Chondrocyte (in vitro differentiated cells): ENCODE measurements around the gene DYNLT1. TPM values are rescaled to one million over a fixed set of nuclear protein-coding genes. Genes with fewer than 3 reads are reported as not detected.
"Not testable (repeated sequence)": the region's sequence is repeated elsewhere in the genome, so short reads cannot be mapped to it uniquely, and the experiment has no call there.

Experiments used
- DNase-seq: peaks from one replicate; pipeline ENCODE4 v3.0.0; 2021; ENCODE audit warnings: mixed read lengths, low spot score
- H3K27ac Mint-ChIP-seq: one replicate; pipeline ENCODE4 v1.8.0; 2021; ENCODE audit warnings: mild to moderate bottlenecking, moderate library complexity, mixed read lengths; ENCODE audit not compliant: unreplicated experiment
- H3K27me3 Mint-ChIP-seq: 2 replicates; pipeline ENCODE4 v1.8.0; 2021; ENCODE audit warnings: low read depth, mixed read lengths
- H3K36me3 Mint-ChIP-seq: 2 replicates; pipeline ENCODE4 v1.8.0; 2021; ENCODE audit warnings: low read depth, mixed read lengths
- H3K4me1 Mint-ChIP-seq: 2 replicates; pipeline ENCODE4 v1.8.0; 2021; ENCODE audit warnings: low read depth, mild to moderate bottlenecking, mixed read lengths
- H3K4me3 Mint-ChIP-seq: one replicate; pipeline ENCODE4 v1.8.0; 2021; ENCODE audit warnings: mild to moderate bottlenecking, moderate library complexity, mixed read lengths; ENCODE audit not compliant: unreplicated experiment
- H3K9me3 Mint-ChIP-seq: 2 replicates; pipeline ENCODE4 v1.8.0; 2021; ENCODE audit warnings: low read depth, mixed read lengths
- total RNA-seq: library from RNA; stranded (reverse); gene quantifications from 3 replicates; pipeline ENCODE4 v1.2.1, GENCODE V29; 2021
- TF ChIP-seq, protein P1 (sequence below): fragments of 200-600 bp; sonication (generic); IDR thresholded peaks from 2 replicates; pipeline ENCODE4 v1.5.0; 2021; ENCODE audit warnings: antibody characterized with exemption, mild to moderate bottlenecking, moderate library complexity

DYNLT1 gene
- total RNA-seq, 1 donor from 2014 or later = 171 TPM

DNA sequence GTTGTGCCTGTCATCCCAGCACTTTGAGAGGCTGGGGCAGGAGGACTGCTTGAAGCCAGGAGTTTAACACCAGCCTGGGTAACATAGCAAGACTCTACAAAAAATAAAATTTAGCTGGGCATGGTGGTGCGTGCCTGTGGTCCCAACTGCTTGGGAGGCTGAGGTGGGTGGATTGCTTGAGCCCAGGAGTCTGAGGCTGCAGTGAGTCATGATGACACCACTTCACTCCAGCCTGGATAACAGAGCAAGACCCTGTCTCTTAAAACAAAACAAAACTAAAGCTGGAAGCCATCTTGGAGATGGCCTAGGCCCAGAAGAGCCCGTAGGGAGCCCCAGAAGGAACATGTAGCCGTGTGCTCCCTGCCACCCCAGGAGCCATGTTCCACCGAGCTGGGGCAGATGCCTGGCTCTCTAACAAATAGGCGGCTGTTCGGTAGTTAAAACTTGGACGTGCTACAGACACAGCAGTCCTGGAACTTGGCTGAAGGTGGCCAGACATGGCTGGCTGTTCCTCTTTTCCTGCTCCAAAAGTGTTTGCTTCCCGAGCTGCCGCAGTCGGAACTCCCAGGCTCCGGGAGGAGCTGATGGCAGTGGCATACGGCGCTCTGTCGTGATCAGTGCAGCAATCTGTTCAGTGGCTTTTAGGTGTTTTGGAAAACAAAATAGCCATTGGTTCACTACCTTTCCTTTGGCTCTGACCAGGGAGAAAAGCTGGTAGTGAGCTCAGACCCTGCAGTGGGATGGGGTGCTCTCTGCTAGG, 37.0 kb downstream of the DYNLT1 start:
- TF ChIP-seq, protein P1, sequence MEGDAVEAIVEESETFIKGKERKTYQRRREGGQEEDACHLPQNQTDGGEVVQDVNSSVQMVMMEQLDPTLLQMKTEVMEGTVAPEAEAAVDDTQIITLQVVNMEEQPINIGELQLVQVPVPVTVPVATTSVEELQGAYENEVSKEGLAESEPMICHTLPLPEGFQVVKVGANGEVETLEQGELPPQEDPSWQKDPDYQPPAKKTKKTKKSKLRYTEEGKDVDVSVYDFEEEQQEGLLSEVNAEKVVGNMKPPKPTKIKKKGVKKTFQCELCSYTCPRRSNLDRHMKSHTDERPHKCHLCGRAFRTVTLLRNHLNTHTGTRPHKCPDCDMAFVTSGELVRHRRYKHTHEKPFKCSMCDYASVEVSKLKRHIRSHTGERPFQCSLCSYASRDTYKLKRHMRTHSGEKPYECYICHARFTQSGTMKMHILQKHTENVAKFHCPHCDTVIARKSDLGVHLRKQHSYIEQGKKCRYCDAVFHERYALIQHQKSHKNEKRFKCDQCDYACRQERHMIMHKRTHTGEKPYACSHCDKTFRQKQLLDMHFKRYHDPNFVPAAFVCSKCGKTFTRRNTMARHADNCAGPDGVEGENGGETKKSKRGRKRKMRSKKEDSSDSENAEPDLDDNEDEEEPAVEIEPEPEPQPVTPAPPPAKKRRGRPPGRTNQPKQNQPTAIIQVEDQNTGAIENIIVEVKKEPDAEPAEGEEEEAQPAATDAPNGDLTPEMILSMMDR = no peak
- peaks cover 18% of the 10 kb centered on the region for H3K36me3 Mint-ChIP-seq
- H3K9me3 Mint-ChIP-seq = no peaks in the 10 kb centered on the region
- no peaks in the 10 kb centered on the region for H3K27me3 Mint-ChIP-seq
- DNase-seq = no peak
- no peak overlapping the region for H3K4me3 Mint-ChIP-seq
- peaks cover 3% of the 10 kb centered on the region for H3K4me1 Mint-ChIP-seq
- no peak overlapping the region for H3K27ac Mint-ChIP-seq

GRCh38 chr6:158606935-158607334, 37.6 kb downstream of the DYNLT1 start:
- H3K36me3 Mint-ChIP-seq = peaks cover 18% of the 10 kb centered on the region
- DNase-seq = no peak
- no peak overlapping the region for H3K4me3 Mint-ChIP-seq
- H3K4me1 Mint-ChIP-seq = peaks cover 3% of the 10 kb centered on the region
- H3K27me3 Mint-ChIP-seq = no peaks in the 10 kb centered on the region
- no peak overlapping the region for H3K27ac Mint-ChIP-seq
- H3K9me3 Mint-ChIP-seq = no peaks in the 10 kb centered on the region
- TF ChIP-seq, protein P1 = no peak

GRCh38 chr6:158606011-158606410, 38.5 kb downstream of the DYNLT1 start:
- H3K27ac Mint-ChIP-seq, H3K4me3 Mint-ChIP-seq, H3K4me1 Mint-ChIP-seq, DNase-seq, H3K9me3 Mint-ChIP-seq, H3K27me3 Mint-ChIP-seq: not testable (repeated sequence)
- H3K36me3 Mint-ChIP-seq = peaks cover 15% of the 10 kb centered on the region

DNA sequence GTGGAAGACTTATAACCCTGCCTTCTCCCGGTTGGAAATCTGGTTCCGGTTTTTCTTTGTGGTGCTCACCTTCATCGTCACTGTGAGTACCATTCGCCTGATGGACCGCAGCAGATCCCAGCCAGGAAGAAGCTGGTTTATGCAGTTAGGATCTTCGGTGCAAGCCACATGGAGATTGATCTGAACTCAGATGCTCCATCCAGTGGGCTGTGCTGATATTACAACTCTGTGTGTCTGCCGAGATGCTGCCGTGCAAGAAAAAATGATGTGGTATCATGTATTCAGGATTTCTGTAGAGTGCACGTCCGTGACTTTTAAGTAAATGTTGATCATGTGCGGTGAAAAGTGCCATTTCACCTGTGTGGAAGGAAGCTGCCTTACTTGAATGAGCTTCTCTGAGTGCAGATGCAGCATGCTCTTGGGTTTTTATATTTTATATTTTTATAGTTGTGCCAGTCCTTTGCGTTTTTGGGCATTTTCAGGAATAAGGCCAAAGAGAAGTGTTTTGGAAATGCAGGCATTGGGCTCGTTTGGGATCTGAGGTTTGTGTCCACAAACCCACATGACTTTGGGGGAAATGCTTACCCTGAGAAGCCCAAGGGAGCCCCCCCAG, 39.2 kb downstream of the DYNLT1 start:
- TF ChIP-seq, protein P1 = peak; percentile 87
- Mint-ChIP-seq H3K4me3 (no peak overlapping the region), H3K27ac (no peak overlapping the region), H3K4me1 (no peaks in the 10 kb centered on the region), H3K9me3 (no peaks in the 10 kb centered on the region), H3K27me3 (no peaks in the 10 kb centered on the region), H3K36me3 (peaks cover 12% of the 10 kb centered on the region)
- DNase-seq = no peak

GRCh38 chr6:158604048-158604406, 40.5 kb downstream of the DYNLT1 start:
- no peak overlapping the region for H3K27ac Mint-ChIP-seq
- H3K36me3 Mint-ChIP-seq = peaks cover 10% of the 10 kb centered on the region
- TF ChIP-seq, protein P1 = no peak
- no peak overlapping the region for H3K4me3 Mint-ChIP-seq
- H3K9me3 Mint-ChIP-seq = no peaks in the 10 kb centered on the region
- H3K4me1 Mint-ChIP-seq = no peaks in the 10 kb centered on the region
- DNase-seq = no peak
- no peaks in the 10 kb centered on the region for H3K27me3 Mint-ChIP-seq
